EL (cell line): ENCODE measurements around the gene ATG10.
"Not testable (repeated sequence)": the region's sequence is repeated elsewhere in the genome, so short reads cannot be mapped to it uniquely, and the experiment has no call there.

ENCODE experiments used
- DNase-seq: peaks from one replicate; pipeline ENCODE4 v3.0.0-alpha.2; 2016

The ATG10 gene

GRCh38 chr5:81971712-81972491 is at the start of gene ATG10:
Gene ATG10 (plus strand): TSS chr5:81972023. CDS start chr5:81987571, 15,548 bp downstream.
- peak; percentile 93 for DNase-seq

GRCh38 chr5:81922854-81923279 is 49.0 kb upstream of the ATG10 start:
- no peak for DNase-seq

GRCh38 chr5:81924442-81924841 is 47.4 kb upstream of the ATG10 start:
- no peak for DNase-seq

- no peak for DNase-seq
Measured at GRCh38 chr5:81925009-81925408, 46.8 kb upstream of the ATG10 start.

- DNase-seq, result no peak
Measured at GRCh38 chr5:81925981-81926380, 45.8 kb upstream of the ATG10 start.

GRCh38 chr5:81936066-81936465 is 35.8 kb upstream of the ATG10 start:
- no peak for DNase-seq

- DNase-seq, result no peak
Measured at GRCh38 chr5:81936750-81937149, 35.1 kb upstream of the ATG10 start.

- DNase-seq, result no peak
Measured at GRCh38 chr5:81942746-81943145, 29.1 kb upstream of the ATG10 start.

GRCh38 chr5:81948349-81948748 is 23.5 kb upstream of the ATG10 start:
- DNase-seq, result no peak

- DNase-seq, result no peak
Measured at GRCh38 chr5:81949462-81949861, 22.4 kb upstream of the ATG10 start.

GRCh38 chr5:81950996-81951395 is 20.8 kb upstream of the ATG10 start:
- DNase-seq, result no peak

GRCh38 chr5:81954796-81955195 is 17.0 kb upstream of the ATG10 start:
- DNase-seq, result not testable (repeated sequence)

- not testable (repeated sequence) for DNase-seq
Measured at GRCh38 chr5:81958129-81958528, 13.7 kb upstream of the ATG10 start.

- no peak for DNase-seq
Measured at GRCh38 chr5:81961651-81962440, 10.0 kb upstream of the ATG10 start.

GRCh38 chr5:81963544-81963943 is 8.3 kb upstream of the ATG10 start:
- no peak for DNase-seq

GRCh38 chr5:81965524-81965923 is 6.3 kb upstream of the ATG10 start:
- no peak for DNase-seq

GRCh38 chr5:81969226-81969625 is 2.6 kb upstream of the ATG10 start:
- no peak for DNase-seq

GRCh38 chr5:81969912-81970311 is 1.9 kb upstream of the ATG10 start:
- no peak for DNase-seq

GRCh38 chr5:81971111-81971711 is 612 bp upstream of the ATG10 start:
- DNase-seq, result peak; percentile 24

- no peak for DNase-seq
Measured at GRCh38 chr5:81972492-81972783, 615 bp downstream of the ATG10 start.

GRCh38 chr5:81980160-81980559 is 8.3 kb downstream of the ATG10 start:
- DNase-seq, result no peak

GRCh38 chr5:81980598-81981260 is 8.9 kb downstream of the ATG10 start:
- no peak for DNase-seq

GRCh38 chr5:81982172-81982685 is 10.4 kb downstream of the ATG10 start:
- not testable (repeated sequence) for DNase-seq
